Smooth muscle cell (in vitro differentiated cells): ENCODE results near the gene UBIAD1. TPM values are rescaled to one million over a fixed set of nuclear protein-coding genes. Genes with fewer than 3 reads are reported as not detected.

ENCODE experiments used
- DNase-seq: peaks from one replicate; lab custom pipeline; 2025; ENCODE audit not compliant: unreplicated experiment; lab: John Stamatoyannopoulos, UW
- H2AFZ ChIP-seq: fragments of 200-600 bp; sonication (generic); 2 replicates; pipeline ENCODE4 v1.6.0; 2016; ENCODE audit warnings: antibody characterized with exemption, low read depth, mild to moderate bottlenecking
- H3F3A ChIP-seq: fragments of 200-600 bp; sonication (generic); 2 replicates; pipeline ENCODE4 v1.6.0; 2017; ENCODE audit warnings: antibody characterized with exemption, low read depth
- H3K27ac ChIP-seq: fragments of 200-600 bp; sonication (generic); 2 replicates; pipeline ENCODE4 v1.5.1; 2016; ENCODE audit warnings: low read depth, mild to moderate bottlenecking
- H3K27me3 ChIP-seq: fragments of 200-600 bp; sonication (generic); 2 replicates; pipeline ENCODE4 v1.6.1; 2016; ENCODE audit warnings: low read depth, mild to moderate bottlenecking
- H3K36me3 ChIP-seq: fragments of 200-600 bp; sonication (generic); 2 replicates; pipeline ENCODE4 v1.5.1; 2016; ENCODE audit warnings: low read depth
- H3K4me1 ChIP-seq: fragments of 200-600 bp; sonication (generic); 2 replicates; pipeline ENCODE4 v1.5.1; 2016; ENCODE audit warnings: low read depth
- H3K4me2 ChIP-seq: fragments of 200-600 bp; sonication (generic); 2 replicates; pipeline ENCODE4 v1.6.0; 2016; ENCODE audit warnings: mild to moderate bottlenecking
- H3K4me3 ChIP-seq: fragments of 200-600 bp; sonication (generic); 2 replicates; pipeline ENCODE4 v1.5.1; 2016; ENCODE audit warnings: mild to moderate bottlenecking
- H3K79me2 ChIP-seq: fragments of 200-600 bp; sonication (generic); 2 replicates; pipeline ENCODE4 v1.6.0; 2016; ENCODE audit warnings: low read depth, mild to moderate bottlenecking
- H3K9ac ChIP-seq: fragments of 200-600 bp; sonication (generic); 2 replicates; pipeline ENCODE4 v1.6.0; 2016; ENCODE audit warnings: low read depth
- H3K9me3 ChIP-seq: fragments of 200-600 bp; sonication (generic); replicated peaks from 2 replicates; pipeline ENCODE4 v1.5.1; 2016; ENCODE audit warnings: low read depth
- H4K20me1 ChIP-seq: fragments of 200-600 bp; sonication (generic); 2 replicates; pipeline ENCODE4 v1.6.0; 2016; ENCODE audit warnings: low read depth
- CTCF ChIP-seq: fragments of 200-600 bp; sonication (generic); IDR thresholded peaks from 2 replicates; pipeline ENCODE4 v1.5.1; 2017; ENCODE audit warnings: borderline replicate concordance, mild to moderate bottlenecking, antibody characterized with exemption; ENCODE audit not compliant: insufficient read depth, poor library complexity, severe bottlenecking
- WGBS: methylation state at CpG from one replicate; pipeline ENCODE4 v1.1.7; 2016; ENCODE audit warnings: low lambda C conversion rate; 5-methylcytosine and 5-hydroxymethylcytosine counted together
- polyA plus RNA-seq: library from polyadenylated mRNA; unstranded; fragments of >200 nt; fragmentation: Nextera tagmentation; extraction: Ambion mirVana; gene quantifications from 2 replicates; pipeline ENCODE4 v1.2.1, GENCODE V29; 2016
- total RNA-seq: library from RNA; depleted of rRNA; stranded (reverse); fragments of >200 nt; gene quantifications from 2 replicates; pipeline ENCODE4 v1.2.3, GENCODE V29; 2014

Gene UBIAD1
- total and polyA plus RNA-seq, 2 experiments from 2014 or later = 5.8 to 7.9 TPM

DNA sequence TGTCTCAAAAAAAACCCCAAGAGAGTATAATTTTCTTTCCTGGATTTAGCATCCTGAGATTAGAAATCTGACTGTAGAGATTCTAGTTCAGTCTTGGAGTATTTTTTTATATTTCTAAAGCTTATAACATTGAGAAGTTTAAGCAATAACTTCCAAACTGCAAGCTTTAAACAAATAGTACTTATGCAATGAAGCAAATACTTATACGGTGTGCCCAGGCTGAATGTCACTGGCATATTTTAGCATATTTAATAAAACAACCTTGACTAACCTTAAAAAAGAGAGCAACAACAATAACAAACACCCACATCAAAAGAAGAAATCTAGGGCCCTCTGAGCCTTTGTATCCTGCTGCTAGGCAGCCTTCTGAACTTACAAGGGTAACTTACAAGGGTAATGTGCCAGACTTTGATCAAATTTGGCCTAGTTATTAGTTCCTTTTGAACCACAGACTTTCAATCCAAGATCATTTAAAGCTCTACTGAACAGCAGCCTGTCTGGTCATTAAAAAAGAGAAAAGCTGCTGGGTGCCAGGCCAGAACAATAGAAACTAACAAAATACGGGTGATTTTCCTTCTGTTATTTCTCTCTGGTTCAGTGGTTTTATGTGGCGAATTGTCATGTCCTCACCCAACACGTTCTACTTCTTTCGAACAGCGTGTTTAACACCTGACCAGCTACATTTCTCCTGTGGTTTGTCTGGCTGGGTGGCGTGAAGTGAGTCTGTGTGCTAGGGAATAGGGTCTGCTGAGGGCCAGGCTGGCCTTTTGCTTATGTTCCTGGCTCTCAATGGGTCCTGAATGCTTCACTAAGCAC is 26.9 kb upstream of the UBIAD1 start:
- no peak for DNase-seq
- Histone ChIP-seq H3K27me3 (no peaks in the 10 kb centered on the region), H3F3A (no peaks in the 10 kb centered on the region), H3K36me3 (peaks cover 12% of the 10 kb centered on the region), H3K9me3 (no peaks in the 10 kb centered on the region), H3K9ac (no peak overlapping the region), H3K79me2 (no peaks in the 10 kb centered on the region), H3K4me1 (no peaks in the 10 kb centered on the region), H4K20me1 (peaks cover 3% of the 10 kb centered on the region), H3K27ac (no peak overlapping the region), H3K4me3 (no peak overlapping the region), H3K4me2 (no peak overlapping the region), H2AFZ (no peak overlapping the region)
- TF ChIP-seq CTCF = no peak
- WGBS = 98% methylated on average over 7 of the region's 7 CpGs

- Histone ChIP-seq H3K9me3 (no peaks in the 10 kb centered on the region), H3K4me3 (no peak overlapping the region), H3K4me1 (no peaks in the 10 kb centered on the region), H3F3A (no peaks in the 10 kb centered on the region), H3K79me2 (no peaks in the 10 kb centered on the region), H3K9ac (no peak overlapping the region), H3K27me3 (no peaks in the 10 kb centered on the region), H2AFZ (no peak overlapping the region), H3K4me2 (no peak overlapping the region), H3K27ac (no peak overlapping the region), H3K36me3 (peaks cover 14% of the 10 kb centered on the region), H4K20me1 (no peaks in the 10 kb centered on the region)
- WGBS = 96% methylated on average over 4 of the region's 4 CpGs
- no peak for DNase-seq
- TF ChIP-seq CTCF = no peak
These were observed 24.8 kb upstream of the UBIAD1 start for GRCh38 chr1:11248169-11248568.

DNA sequence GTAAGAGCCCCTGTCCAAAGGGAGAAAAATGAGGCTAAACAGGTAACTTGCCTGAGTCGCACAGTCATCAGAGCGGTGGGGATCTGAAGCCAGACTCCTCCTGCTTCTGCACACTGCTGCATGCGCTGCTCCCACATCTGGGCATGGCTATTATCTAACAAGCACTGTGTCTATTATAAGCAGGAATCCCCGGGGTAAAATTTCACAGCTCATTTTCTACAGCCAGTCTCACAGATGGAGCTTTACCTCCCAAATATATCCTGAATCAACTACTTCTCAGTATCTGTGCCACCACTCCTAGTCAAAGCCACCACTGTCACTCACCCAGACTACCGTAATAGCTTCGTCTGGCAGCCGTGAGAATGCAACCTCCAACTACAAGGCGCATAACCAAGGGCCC is 20.5 kb upstream of the UBIAD1 start:
- no peak for DNase-seq
- H3K27ac ChIP-seq = no peak overlapping the region
- H3F3A ChIP-seq = no peaks in the 10 kb centered on the region
- H3K27me3 ChIP-seq = no peaks in the 10 kb centered on the region
- no peak overlapping the region for H3K4me2 ChIP-seq
- no peaks in the 10 kb centered on the region for H3K9me3 ChIP-seq
- no peak overlapping the region for H3K9ac ChIP-seq
- no peaks in the 10 kb centered on the region for H3K79me2 ChIP-seq
- no peaks in the 10 kb centered on the region for H3K4me1 ChIP-seq
- peaks cover 14% of the 10 kb centered on the region for H3K36me3 ChIP-seq
- no peak overlapping the region for H2AFZ ChIP-seq
- no peak overlapping the region for H3K4me3 ChIP-seq
- TF ChIP-seq CTCF = no peak
- WGBS = 98% methylated on average over 8 of the region's 8 CpGs
- H4K20me1 ChIP-seq = no peaks in the 10 kb centered on the region

- H3K9me3 ChIP-seq = no peaks in the 10 kb centered on the region
- no peaks in the 10 kb centered on the region for H3K27me3 ChIP-seq
- no peak overlapping the region for H3K4me2 ChIP-seq
- 96% methylated on average over 8 of the region's 8 CpGs for WGBS
- no peaks in the 10 kb centered on the region for H4K20me1 ChIP-seq
- no peak overlapping the region for H3K9ac ChIP-seq
- H3K4me3 ChIP-seq = no peak overlapping the region
- H3K27ac ChIP-seq = no peak overlapping the region
- no peaks in the 10 kb centered on the region for H3K79me2 ChIP-seq
- peaks cover 18% of the 10 kb centered on the region for H3K36me3 ChIP-seq
- DNase-seq = no peak
- H3F3A ChIP-seq = no peaks in the 10 kb centered on the region
- no peaks in the 10 kb centered on the region for H3K4me1 ChIP-seq
- H2AFZ ChIP-seq = no peak overlapping the region
- no peak for TF ChIP-seq CTCF
These were observed 19.8 kb upstream of the UBIAD1 start for GRCh38 chr1:11253226-11253625.
